ENCODE measurements around the gene WHAMM. TPM values are rescaled to one million over a fixed set of nuclear protein-coding genes. Genes with fewer than 3 reads are reported as not detected.
A peak's percentile ranks its signal among the peaks of the same experiment; 100 is the strongest.
"Not testable (repeated sequence)": the region's sequence is repeated elsewhere in the genome, so short reads cannot be mapped to it uniquely, and the experiment has no call there.

Gene WHAMM
- total RNA-seq, 1 experiment from 2014 or later = 7.2 TPM

DNA sequence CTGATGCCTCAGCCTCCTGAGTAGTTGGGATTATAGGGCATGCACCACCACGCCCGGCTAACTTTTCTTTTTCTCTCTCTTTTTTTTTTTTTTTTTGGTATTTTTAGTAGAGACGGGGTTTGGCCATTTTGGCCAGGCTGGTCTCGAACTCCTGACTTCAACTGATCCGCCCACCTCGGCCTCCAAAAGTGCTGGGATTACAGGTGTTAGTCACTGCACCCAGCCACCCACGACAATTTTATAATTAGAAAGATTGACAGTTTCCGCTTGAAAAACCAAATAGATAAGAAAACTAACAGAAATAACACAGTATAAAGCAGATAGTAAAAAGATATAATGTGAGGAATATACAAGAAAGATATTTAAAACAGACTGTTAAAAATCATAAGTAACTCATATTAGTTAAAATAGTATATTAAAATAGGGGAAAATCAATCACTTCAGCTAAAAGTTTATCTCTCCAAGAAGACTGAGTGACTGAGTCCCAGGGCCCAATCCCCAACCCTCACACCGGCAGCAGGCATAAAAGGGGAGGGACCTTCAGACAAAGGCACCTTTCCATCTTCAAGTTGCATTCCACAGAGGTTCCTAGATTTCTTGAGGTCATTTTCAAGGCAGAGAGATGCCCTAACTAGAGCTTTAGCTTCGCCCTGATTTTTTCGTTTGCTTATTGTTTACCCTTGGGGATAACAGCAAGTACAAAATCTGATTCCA is 1.4 kb upstream of the WHAMM start:
- Histone ChIP-seq H3K79me2 (ENCODE audit: low read length) (peaks cover 31% of the 10 kb centered on the region), H3K27me3 (ENCODE audit: low read length) (no peaks in the 10 kb centered on the region), H3K9ac (ENCODE audit: low read length) (peak overlapping the region; percentile 65), H3K27ac (ENCODE audit: low read length) (peak overlapping the region; percentile 91), H4K20me1 (ENCODE audit: insufficient read depth, low read depth, low read length) (peaks cover 16% of the 10 kb centered on the region), H3K36me3 (ENCODE audit: insufficient read depth, low read length) (peaks cover 8% of the 10 kb centered on the region; the same call in 1 of the 2 replicates), H2AFZ (ENCODE audit: low read length) (peak overlapping the region; percentile 86), H3K4me2 (ENCODE audit: low read depth, low read length, poor library complexity, severe bottlenecking) (peak overlapping the region; percentile 87), H3K4me3 (ENCODE audit: low read length) (peak overlapping the region; percentile 76), H3K4me1 (ENCODE audit: low read length) (peaks cover 60% of the 10 kb centered on the region), H3K9me2 (replicated peaks; ENCODE audit: insufficient read depth, low read length) (no peaks in the 10 kb centered on the region), H3K9me3 (ENCODE audit: low read length) (no peaks in the 10 kb centered on the region)
- peak; percentile 58 for DNase-seq

DNA sequence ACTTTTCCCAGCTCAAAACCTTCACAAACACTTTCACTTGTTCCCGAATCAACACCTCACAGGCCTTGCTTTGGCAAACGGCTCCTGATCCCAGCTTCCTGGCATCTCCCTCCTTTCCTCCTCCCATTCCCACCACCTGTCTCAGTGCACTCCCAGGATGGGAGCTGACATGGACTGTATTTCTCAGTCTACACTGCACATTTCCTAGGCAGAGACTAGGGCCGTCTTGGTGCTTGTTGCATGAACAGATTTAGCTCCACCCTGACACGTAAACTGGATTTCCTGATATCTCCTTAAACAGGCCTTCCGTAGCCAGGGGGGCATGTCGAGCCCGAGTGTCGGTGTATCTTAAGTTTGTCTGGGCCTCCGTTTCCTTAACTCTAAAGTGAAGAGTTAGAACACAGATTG is 790 bp upstream of the WHAMM start:
- no peaks in the 10 kb centered on the region for H3K27me3 ChIP-seq (ENCODE audit: low read length)
- H3K79me2 ChIP-seq (ENCODE audit: low read length) = peaks cover 37% of the 10 kb centered on the region
- H3K4me3 ChIP-seq (ENCODE audit: low read length) = peak overlapping the region; percentile 76
- H3K9me3 ChIP-seq (ENCODE audit: low read length) = no peaks in the 10 kb centered on the region
- peak overlapping the region; percentile 86 for H2AFZ ChIP-seq (ENCODE audit: low read length)
- peak overlapping the region; percentile 91 for H3K27ac ChIP-seq (ENCODE audit: low read length)
- no peaks in the 10 kb centered on the region for H3K9me2 ChIP-seq (replicated peaks; ENCODE audit: insufficient read depth, low read length)
- H3K4me1 ChIP-seq (ENCODE audit: low read length) = peaks cover 60% of the 10 kb centered on the region
- peak; percentile 71 for DNase-seq
- H4K20me1 ChIP-seq (ENCODE audit: insufficient read depth, low read depth, low read length) = peaks cover 16% of the 10 kb centered on the region
- H3K4me2 ChIP-seq (ENCODE audit: low read depth, low read length, poor library complexity, severe bottlenecking) = peak overlapping the region; percentile 87
- H3K9ac ChIP-seq (ENCODE audit: low read length) = peak overlapping the region; percentile 65
- peaks cover 13% of the 10 kb centered on the region for H3K36me3 ChIP-seq (ENCODE audit: insufficient read depth, low read length)

DNA sequence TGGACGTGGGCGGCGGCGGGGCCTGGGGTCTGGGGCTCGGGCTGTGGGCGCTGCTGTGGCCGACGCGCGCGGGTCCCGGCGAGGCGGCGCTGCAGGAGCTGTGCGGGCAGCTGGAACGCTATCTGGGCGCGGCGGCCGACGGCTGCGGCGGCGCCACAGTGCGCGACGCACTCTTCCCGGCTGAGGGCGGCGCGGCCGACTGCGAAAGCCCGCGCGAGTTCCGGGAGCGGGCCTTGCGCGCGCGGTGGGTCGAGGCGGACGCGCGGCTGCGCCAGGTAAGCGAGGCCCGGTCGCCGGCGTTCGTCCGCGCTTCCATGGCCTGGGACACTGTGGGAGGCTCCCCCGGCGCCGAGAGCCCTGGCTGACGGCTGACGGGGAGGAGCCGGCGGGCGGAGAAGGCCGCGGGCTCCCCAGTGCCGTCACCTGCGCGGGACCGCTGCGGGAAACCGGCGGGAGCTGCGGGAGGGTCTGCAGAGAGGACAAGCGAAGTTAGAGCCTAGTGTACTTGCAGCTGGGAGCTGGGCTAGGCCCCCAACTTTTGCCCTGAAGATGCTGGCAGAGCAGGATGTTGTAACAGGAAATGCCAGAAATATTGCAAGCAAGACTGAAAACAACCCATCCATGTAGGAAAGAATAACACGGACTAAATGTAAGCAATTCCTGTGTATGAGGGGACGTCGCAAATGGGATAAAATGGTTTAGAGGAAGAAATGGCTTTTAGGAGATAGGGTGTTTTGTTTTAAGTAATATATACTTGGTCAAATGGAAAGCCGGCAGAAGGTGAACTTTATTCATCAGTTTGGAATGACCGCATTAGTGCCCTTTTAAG is 847 bp downstream of the WHAMM start:
- Histone ChIP-seq H3K79me2 (ENCODE audit: low read length) (peaks cover 47% of the 10 kb centered on the region), H3K9me3 (ENCODE audit: low read length) (no peaks in the 10 kb centered on the region), H2AFZ (ENCODE audit: low read length) (peak overlapping the region; percentile 28; the same call in 1 of the 2 replicates), H3K36me3 (ENCODE audit: insufficient read depth, low read length) (peaks cover 23% of the 10 kb centered on the region), H3K9ac (ENCODE audit: low read length) (peak overlapping the region; percentile 89), H3K4me1 (ENCODE audit: low read length) (peaks cover 50% of the 10 kb centered on the region), H3K4me2 (ENCODE audit: low read depth, low read length, poor library complexity, severe bottlenecking) (peak overlapping the region; percentile 87), H4K20me1 (ENCODE audit: insufficient read depth, low read depth, low read length) (peaks cover 16% of the 10 kb centered on the region), H3K9me2 (replicated peaks; ENCODE audit: insufficient read depth, low read length) (no peaks in the 10 kb centered on the region), H3K4me3 (ENCODE audit: low read length) (peak overlapping the region; percentile 76), H3K27ac (ENCODE audit: low read length) (peak overlapping the region; percentile 86), H3K27me3 (ENCODE audit: low read length) (no peaks in the 10 kb centered on the region)
- peak; percentile 83 for DNase-seq

DNA sequence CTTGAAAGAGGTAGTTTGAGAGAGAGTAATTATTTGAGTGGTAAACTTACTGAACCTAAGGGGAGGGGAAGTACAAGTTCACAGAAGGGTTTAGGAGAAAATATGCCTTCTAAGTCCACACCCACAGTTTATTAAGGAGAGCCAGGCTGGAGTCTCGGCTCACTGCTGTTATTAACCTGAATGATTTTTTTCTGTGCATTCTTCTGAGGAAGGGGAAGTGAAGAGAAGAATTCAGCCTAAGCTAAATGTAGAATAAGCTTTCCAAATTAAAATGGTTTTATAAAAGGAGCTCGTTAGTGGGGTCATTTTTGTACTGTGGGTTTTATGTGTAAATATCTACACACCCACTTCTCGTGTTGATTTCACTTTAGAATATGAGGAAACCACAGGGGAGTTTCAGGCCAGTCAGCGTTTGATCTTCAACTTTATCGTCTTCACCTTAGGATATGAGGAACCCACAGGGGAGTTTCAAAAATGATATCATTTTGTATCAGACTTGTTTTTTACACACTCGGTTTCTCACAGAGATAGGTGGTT is 1.5 kb downstream of the WHAMM start:
- Histone ChIP-seq H3K4me3 (ENCODE audit: low read length) (peak overlapping the region; percentile 76), H3K9ac (ENCODE audit: low read length) (peak overlapping the region; percentile 89), H3K9me3 (ENCODE audit: low read length) (no peaks in the 10 kb centered on the region), H3K4me2 (ENCODE audit: low read depth, low read length, poor library complexity, severe bottlenecking) (peak overlapping the region; percentile 87), H3K36me3 (ENCODE audit: insufficient read depth, low read length) (peaks cover 28% of the 10 kb centered on the region), H3K79me2 (ENCODE audit: low read length) (peaks cover 54% of the 10 kb centered on the region), H3K9me2 (replicated peaks; ENCODE audit: insufficient read depth, low read length) (no peaks in the 10 kb centered on the region), H2AFZ (ENCODE audit: low read length) (no peak overlapping the region), H3K4me1 (ENCODE audit: low read length) (peaks cover 43% of the 10 kb centered on the region), H4K20me1 (ENCODE audit: insufficient read depth, low read depth, low read length) (peaks cover 16% of the 10 kb centered on the region), H3K27me3 (ENCODE audit: low read length) (no peaks in the 10 kb centered on the region), H3K27ac (ENCODE audit: low read length) (peak overlapping the region; percentile 86)
- DNase-seq = peak; percentile 60

DNA sequence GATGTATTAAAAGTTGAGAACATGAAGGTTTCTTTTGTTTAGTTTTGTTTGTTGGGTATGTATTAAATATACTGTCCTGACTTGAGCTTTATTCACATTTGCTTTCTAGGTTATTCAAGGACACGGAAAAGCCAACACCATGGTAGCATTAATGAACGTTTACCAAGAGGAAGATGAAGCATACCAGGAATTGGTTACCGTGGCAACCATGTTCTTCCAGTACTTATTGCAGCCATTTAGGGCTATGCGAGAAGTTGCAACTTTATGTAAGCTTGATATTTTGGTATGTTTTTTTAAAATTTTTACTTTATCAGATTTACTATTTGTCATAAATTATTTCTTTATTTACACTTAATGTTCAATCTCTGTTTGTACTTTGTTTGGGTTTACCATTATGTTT is 3.6 kb downstream of the WHAMM start:
- H3K4me1 ChIP-seq (ENCODE audit: low read length) = peaks cover 23% of the 10 kb centered on the region
- H2AFZ ChIP-seq (ENCODE audit: low read length) = no peak overlapping the region
- no peak overlapping the region for H3K4me3 ChIP-seq (ENCODE audit: low read length)
- peaks cover 16% of the 10 kb centered on the region for H4K20me1 ChIP-seq (ENCODE audit: insufficient read depth, low read depth, low read length)
- no peaks in the 10 kb centered on the region for H3K27me3 ChIP-seq (ENCODE audit: low read length)
- no peak overlapping the region for H3K4me2 ChIP-seq (ENCODE audit: low read depth, low read length, poor library complexity, severe bottlenecking)
- no peak overlapping the region for H3K27ac ChIP-seq (ENCODE audit: low read length)
- peaks cover 47% of the 10 kb centered on the region for H3K36me3 ChIP-seq (ENCODE audit: insufficient read depth, low read length)
- H3K9me2 ChIP-seq (replicated peaks; ENCODE audit: insufficient read depth, low read length) = no peaks in the 10 kb centered on the region
- no peaks in the 10 kb centered on the region for H3K9me3 ChIP-seq (ENCODE audit: low read length)
- H3K79me2 ChIP-seq (ENCODE audit: low read length) = peaks cover 67% of the 10 kb centered on the region
- no peak overlapping the region for H3K9ac ChIP-seq (ENCODE audit: low read length)
- peak; percentile 39 for DNase-seq

DNA sequence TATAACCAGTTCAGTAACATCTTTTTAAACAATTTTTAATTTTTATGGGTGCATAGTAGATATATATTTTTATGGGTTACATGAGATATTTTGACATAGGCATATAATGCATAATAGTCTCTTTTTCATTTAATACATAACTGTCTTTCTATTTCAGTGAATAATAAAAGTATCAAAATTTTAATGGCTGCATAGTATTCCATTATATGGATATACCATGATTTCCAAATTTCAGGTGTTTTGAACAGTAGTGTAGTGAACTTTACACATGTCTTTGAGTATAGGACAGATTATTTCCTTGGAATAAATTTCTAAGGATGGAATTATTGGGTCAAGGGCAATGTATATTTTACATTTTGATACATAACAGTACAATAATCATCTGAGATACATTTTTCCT is 10.7 kb downstream of the WHAMM start:
- H3K27ac ChIP-seq (ENCODE audit: low read length) = no peak overlapping the region
- no peak overlapping the region for H3K4me3 ChIP-seq (ENCODE audit: low read length)
- peaks cover 58% of the 10 kb centered on the region for H3K36me3 ChIP-seq (ENCODE audit: insufficient read depth, low read length)
- H3K9me3 ChIP-seq (ENCODE audit: low read length) = no peaks in the 10 kb centered on the region
- H4K20me1 ChIP-seq (ENCODE audit: insufficient read depth, low read depth, low read length) = no peaks in the 10 kb centered on the region
- H3K27me3 ChIP-seq (ENCODE audit: low read length) = no peaks in the 10 kb centered on the region
- peaks cover 27% of the 10 kb centered on the region for H3K79me2 ChIP-seq (ENCODE audit: low read length)
- no peak overlapping the region for H3K9ac ChIP-seq (ENCODE audit: low read length)
- H2AFZ ChIP-seq (ENCODE audit: low read length) = no peak overlapping the region
- no peak overlapping the region for H3K4me2 ChIP-seq (ENCODE audit: low read depth, low read length, poor library complexity, severe bottlenecking)
- H3K9me2 ChIP-seq (replicated peaks; ENCODE audit: insufficient read depth, low read length) = no peaks in the 10 kb centered on the region
- no peaks in the 10 kb centered on the region for H3K4me1 ChIP-seq (ENCODE audit: low read length)
- DNase-seq = no peak

DNA sequence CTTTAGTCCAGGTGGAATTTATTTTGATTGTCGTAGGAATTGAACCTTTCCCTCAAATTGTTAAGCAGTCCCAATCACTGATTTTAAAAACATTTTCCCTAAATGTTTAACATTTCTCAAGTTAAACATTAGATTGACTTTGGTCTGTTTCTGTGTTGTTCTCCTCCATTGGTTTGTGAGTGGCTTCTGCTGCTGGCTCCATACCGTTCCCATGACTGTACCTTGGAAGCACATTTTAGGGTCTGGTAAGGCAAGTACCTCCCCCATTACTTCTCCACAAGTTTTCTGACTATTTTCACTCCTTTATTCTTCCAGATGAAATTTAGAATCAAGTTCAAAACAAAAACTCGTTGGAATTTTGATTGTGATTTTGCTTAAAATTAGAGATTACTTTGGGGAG is 12.0 kb downstream of the WHAMM start:
- H3K9me2 ChIP-seq (replicated peaks; ENCODE audit: insufficient read depth, low read length); H3K9ac ChIP-seq (ENCODE audit: low read length); H3K27ac ChIP-seq (ENCODE audit: low read length); H3K4me3 ChIP-seq (ENCODE audit: low read length); H3K4me2 ChIP-seq (ENCODE audit: low read depth, low read length, poor library complexity, severe bottlenecking); DNase-seq; H3K4me1 ChIP-seq (ENCODE audit: low read length); H2AFZ ChIP-seq (ENCODE audit: low read length); H3K27me3 ChIP-seq (ENCODE audit: low read length); H4K20me1 ChIP-seq (ENCODE audit: insufficient read depth, low read depth, low read length); H3K9me3 ChIP-seq (ENCODE audit: low read length): not testable (repeated sequence)
- Histone ChIP-seq H3K79me2 (ENCODE audit: low read length) (peaks cover 14% of the 10 kb centered on the region; the same call in 1 of the 2 replicates), H3K36me3 (ENCODE audit: insufficient read depth, low read length) (peaks cover 56% of the 10 kb centered on the region)

DNA sequence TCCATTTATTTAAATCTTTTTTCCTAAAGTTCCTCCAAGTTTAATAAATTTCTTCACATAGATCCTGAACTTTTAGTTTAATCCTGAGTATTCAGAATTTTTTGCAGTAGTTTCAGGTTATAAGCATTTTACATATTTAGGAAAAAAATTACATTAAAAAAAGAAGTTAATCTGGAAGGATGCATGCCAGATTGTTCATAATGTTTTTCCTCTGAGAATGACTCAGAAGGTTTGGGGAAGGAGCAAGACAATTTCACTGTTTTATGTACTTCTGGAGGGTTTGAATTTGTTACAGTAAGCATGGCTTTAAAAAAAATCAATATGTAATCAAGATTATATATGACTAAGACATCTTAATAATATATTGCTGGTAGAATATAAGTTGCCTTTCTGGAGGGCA is 12.4 kb downstream of the WHAMM start:
- not testable (repeated sequence) for H4K20me1 ChIP-seq (ENCODE audit: insufficient read depth, low read depth, low read length); DNase-seq; H3K79me2 ChIP-seq (ENCODE audit: low read length)

More for the DNA sequence above, 12.4 kb downstream of the WHAMM start:
- H3K4me3 ChIP-seq (ENCODE audit: low read length); H3K27me3 ChIP-seq (ENCODE audit: low read length); H3K27ac ChIP-seq (ENCODE audit: low read length); H3K9ac ChIP-seq (ENCODE audit: low read length); H3K4me2 ChIP-seq (ENCODE audit: low read depth, low read length, poor library complexity, severe bottlenecking); H3K4me1 ChIP-seq (ENCODE audit: low read length); H3K9me3 ChIP-seq (ENCODE audit: low read length); H3K9me2 ChIP-seq (replicated peaks; ENCODE audit: insufficient read depth, low read length); H2AFZ ChIP-seq (ENCODE audit: low read length): not testable (repeated sequence)
- peaks cover 56% of the 10 kb centered on the region for H3K36me3 ChIP-seq (ENCODE audit: insufficient read depth, low read length)

All from Karpas-422 (cell line).